ENCODE measurements around the gene LY9.
"Not testable (repeated sequence)": the region's sequence is repeated elsewhere in the genome, so short reads cannot be mapped to it uniquely, and the experiment has no call there.

Gene LY9

DNA sequence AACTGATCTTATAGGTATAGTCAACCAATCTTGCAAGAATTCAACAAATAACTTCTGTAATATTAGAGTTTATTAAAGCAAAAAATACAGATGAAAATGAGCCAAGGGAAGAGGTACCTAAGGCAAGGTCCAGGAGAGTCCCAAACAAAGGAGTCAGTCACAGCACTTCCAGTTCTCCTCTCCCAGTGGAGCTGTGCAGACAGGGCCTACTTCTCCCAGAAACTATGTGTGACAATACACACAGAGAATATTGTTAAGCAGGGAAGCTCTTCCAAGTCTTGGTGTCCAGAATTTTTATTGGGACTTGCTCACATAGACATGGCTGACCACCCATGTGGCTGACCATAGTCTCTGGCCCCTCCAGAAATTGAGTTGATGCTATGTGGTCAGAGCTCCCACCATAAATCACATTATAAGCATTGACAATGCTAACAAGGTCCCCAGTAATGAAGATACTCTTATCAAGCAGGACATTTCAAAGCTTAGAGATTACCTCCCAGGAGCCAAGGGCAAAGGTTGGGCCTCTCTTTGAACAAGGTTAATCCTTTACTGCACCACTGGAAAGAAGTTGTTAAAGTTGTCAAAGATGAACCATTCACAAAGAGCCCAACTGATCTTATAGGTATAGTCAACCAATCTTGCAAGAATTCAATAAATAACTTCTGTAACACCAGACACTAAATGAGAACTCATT lies 70.2 kb downstream of the LY9 start:
- no peak for DNase-seq

DNA sequence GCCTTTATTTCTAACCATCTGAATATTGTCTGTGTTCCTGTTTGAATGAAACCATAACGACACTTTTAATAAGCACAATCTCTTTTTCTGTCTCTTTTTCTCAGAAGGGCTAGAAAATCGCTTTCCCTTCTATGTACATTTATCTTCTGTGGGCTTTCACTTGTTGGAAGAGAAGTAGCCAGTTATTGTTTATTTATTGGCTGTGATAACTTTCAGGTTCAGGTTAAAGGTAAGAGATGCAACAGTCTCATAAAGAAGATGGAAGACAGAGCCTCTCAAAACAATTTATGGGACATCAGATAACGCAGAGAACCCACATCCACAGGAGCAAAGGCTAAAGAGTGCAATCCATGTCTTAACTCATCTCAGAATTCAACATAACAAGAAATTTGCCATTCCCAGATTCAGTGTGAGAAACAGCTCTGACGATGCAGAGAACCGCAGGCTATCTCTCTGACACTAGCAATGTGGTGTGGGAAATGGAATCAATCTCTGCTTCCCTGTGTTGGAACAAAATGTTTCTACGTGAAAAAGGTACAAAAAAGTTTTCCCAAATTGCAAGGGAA lies 70.8 kb downstream of the LY9 start:
- no peak for DNase-seq

DNA sequence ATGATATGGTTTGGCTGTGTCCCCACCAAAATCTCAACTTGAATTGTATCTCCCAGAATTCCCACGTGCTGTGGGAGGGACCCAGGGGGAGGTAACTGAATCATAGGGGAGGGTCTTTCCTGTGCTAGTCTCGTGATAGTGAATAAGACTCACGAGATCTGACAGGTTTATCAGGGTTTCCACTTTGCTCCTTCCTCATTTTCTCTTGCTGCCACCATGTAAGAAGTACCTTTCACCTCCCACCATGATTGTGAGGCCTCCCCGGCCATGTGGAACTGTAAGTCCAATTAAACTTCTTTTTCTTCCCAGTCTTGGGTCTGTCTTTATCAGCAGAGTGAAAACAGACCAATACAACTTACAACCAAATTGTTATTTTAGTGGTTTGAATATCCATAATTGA lies 71.7 kb downstream of the LY9 start:
- not testable (repeated sequence) for DNase-seq

DNA sequence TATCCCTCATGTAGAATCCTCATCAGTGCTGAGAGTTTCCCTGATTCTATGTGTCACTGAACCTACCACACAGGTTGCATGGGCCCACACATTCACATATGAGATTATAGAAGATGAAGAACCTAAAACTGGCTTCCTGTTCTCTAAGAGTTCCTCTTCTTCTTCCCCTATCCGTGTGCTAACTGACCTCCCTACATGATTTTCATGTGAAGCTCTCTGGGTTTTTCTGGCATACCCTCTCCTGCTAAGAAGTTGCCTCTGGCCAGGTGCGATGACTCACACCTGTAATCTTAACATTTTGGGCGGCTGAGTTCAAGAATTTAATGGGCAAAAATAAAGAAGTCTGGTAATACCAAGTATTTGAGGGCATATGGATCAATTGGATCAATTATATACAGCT lies 72.2 kb downstream of the LY9 start:
- DNase-seq: no peak

DNA sequence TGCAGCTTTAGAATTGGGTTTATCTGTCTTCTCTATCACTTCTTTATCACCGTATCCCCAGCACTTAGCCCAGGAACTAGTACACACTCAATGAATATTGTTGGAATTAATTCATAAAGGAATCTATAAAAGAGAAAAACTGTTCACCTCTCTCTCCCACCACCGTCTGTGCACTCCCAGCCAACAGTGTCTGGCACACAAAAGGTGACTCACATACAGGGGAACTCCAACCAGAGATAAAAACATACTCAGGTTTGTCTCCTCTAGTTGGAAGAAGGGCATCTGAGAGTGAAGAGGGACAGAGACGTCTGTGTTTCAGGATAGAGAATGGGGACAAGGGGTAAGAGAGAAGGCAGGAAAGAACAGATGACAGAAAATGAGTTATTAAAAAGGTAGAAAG lies 79.0 kb downstream of the LY9 start:
- DNase-seq: no peak

DNA sequence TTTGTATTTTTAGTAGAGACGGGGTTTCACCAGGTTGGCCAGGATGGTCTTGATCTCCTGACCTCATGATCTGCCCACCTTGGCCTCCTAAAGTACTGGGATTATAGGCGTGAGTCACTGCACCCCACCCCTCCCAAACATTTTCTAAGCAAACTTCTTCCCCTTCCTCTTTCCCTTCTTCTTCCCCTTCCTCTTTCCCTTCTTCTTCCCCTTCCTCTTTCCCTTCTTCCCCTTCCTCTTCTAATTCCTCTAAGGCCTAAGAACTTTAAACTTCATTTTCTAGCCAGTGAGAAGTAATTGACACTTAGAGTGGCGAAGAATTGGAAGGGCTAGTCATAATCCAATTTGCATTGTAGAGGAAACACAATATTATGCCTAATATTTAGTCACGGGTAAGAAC lies 79.6 kb downstream of the LY9 start:
- DNase-seq: not testable (repeated sequence)

DNA sequence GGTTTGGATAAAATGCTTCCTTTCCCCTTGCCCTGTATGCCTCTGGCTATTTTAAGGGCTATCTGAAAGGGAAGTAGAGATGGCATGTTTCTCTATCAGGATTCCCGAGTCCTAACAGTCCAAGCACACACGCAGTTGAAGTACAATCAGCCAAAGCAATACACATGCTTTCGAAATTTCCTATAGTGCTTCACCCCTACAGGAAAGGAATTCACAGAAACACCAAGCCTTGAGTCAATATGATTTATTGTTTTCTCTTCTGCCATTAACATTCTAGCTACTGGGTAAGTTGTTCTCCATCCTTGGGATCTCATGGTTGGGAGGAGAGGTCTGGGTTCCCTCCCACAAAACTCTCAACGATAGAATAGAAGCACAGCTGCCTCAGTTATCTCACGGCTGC lies 80.3 kb downstream of the LY9 start:
- DNase-seq: no peak

DNA sequence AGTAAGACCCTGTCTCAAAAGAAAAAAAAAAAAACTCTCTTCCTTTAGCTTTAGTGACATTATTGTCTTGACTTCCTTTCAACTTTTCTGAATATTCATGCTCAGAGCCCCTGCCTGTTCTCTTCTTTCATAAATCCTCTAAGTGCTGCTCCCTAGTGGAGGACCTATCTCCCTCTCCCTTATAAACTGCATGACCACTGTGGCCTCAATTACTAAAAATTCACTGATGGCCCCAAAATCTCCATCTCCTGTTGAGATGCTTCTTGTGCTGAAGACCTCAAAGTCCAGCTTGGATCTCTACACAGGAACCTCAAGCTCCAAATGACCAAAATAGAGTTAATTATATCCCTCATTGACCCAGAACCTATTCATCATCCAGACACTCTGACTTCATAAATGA lies 81.2 kb downstream of the LY9 start:
- no peak for DNase-seq
